Thyroid gland (tissue), 4 donors: ENCODE results near the gene OAT.

ENCODE experiments used
- POLR2A ChIP-seq, 2 donors: fragments of 450-650 bp; IDR thresholded peaks; one replicate each; pipeline ENCODE4 v1.6.1; 2017; ENCODE audit warnings: antibody characterized with exemption in 2 of 2, mild to moderate bottlenecking in 2 of 2, moderate library complexity in 1 of 2
- TF ChIP-seq, protein P1 (sequence below), 6 experiments: fragments of 200-600 bp in 3 of 6; fragments of 450-650 bp in 3 of 6; sonication (generic) in 3 of 6; IDR thresholded peaks; one replicate each; pipeline ENCODE4 v1.5.1; 2016 to 2019; ENCODE audit warnings: antibody characterized with exemption in 6 of 6, mild to moderate bottlenecking in 2 of 6, inconsistent platforms in 1 of 6, moderate library complexity in 1 of 6

DNA sequence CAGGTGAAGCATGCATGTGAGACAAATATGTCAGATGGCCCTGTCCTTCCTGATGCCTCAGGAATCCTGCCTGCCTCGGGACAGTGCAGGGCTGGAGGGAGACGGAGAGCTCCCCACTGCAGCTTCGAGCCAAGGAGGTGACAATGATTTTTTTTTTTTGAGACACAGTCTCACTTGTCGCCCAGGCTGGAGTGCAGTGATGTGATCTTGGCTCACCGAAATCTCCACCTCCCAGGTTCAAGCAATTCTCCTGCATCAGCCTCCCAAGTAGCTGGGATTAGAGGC is 68.8 kb downstream of the OAT start:
- TF ChIP-seq, protein P1, sequence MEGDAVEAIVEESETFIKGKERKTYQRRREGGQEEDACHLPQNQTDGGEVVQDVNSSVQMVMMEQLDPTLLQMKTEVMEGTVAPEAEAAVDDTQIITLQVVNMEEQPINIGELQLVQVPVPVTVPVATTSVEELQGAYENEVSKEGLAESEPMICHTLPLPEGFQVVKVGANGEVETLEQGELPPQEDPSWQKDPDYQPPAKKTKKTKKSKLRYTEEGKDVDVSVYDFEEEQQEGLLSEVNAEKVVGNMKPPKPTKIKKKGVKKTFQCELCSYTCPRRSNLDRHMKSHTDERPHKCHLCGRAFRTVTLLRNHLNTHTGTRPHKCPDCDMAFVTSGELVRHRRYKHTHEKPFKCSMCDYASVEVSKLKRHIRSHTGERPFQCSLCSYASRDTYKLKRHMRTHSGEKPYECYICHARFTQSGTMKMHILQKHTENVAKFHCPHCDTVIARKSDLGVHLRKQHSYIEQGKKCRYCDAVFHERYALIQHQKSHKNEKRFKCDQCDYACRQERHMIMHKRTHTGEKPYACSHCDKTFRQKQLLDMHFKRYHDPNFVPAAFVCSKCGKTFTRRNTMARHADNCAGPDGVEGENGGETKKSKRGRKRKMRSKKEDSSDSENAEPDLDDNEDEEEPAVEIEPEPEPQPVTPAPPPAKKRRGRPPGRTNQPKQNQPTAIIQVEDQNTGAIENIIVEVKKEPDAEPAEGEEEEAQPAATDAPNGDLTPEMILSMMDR (IDR thresholded peaks at IDR 0.05) = no peak
- no peak for TF ChIP-seq POLR2A (IDR thresholded peaks at IDR 0.05)
